HG02642 (cell line): ENCODE results near the gene MS4A5.

Experiments used
- ATAC-seq: cut with Tn5 transposase; IDR thresholded peaks from one replicate; pipeline ENCODE4 v1.9.1; 2021; ENCODE audit warnings: mild to moderate bottlenecking; ENCODE audit not compliant: unreplicated experiment, poor library complexity

Gene MS4A5

DNA sequence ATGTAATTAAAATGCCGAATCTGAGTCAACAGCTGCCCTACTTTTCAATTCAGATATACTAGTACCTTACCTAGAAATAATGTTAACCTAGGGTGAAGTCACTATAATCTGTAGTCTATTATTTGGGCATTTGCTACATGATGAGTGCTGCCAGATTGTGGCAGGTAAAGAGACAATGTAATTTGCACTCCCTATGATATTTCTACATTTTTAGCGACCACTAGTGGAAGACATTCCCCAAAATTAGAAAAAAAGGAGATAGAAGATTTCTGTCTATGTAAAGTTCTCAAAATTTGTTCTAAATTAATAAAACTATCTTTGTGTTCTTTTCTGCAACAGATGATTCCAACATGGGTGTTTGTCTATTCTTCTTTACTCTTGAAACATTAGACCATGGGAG is 40.4 kb downstream of the MS4A5 start:
- ATAC-seq = no peak

DNA sequence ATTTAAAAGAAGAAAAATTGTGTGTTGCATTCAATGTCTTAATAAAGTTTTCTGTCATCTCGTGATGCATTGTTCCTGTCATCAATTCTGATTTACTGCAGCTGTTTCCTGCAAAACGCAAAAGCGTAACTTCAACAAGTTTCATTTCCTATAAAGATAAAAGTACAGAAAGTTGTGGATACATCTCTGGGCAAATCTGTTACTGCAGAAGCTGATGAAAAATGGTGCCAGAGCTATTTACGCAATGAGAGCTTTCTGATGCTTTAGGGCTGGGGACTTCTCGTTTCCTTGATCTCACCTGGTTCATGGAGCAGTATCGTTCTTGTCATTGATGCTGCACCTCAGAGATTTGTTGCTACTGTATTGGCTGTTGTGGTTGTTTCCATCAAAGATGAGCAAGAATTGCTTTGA is 47.7 kb downstream of the MS4A5 start:
- peak; percentile 62 for ATAC-seq

DNA sequence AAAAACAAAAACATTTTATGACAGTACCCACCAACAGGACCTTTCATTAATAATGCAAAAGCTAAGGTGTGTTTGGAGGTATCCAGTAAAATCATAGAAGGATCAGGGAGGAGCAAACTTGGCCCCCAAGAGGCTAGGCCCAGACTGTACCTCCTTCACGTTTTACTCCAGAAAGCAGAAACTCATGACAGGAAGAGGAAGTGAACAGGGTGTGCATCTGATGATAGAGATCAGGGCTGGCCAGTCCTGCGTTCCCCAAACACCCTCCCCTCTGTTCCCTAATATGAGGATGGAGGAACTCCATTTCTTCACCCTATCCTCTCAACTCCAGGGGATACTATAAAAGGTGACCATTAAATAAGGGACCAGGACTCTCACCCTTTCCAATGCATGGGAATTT is 53.0 kb downstream of the MS4A5 start:
- peak; percentile 55 for ATAC-seq

DNA sequence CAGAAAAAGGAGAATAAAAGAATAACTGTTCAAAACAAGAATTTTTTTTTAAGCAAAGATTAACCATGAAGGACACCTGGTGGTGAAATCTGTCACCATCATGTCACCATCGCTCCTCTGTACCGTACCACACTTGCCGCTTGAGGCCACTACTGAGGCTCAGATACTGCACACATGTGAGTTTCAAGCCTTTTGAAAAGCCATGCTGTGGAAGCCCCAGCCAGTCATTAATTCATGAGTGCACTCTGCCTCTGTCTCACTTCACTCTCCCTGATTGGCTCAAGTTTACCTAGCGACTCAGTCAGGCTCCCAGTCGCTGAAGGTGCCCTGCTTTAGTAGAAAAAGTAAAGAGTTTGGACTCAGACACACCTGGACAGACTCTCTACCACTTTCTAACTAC is 56.6 kb downstream of the MS4A5 start:
- ATAC-seq = peak; percentile 96

DNA sequence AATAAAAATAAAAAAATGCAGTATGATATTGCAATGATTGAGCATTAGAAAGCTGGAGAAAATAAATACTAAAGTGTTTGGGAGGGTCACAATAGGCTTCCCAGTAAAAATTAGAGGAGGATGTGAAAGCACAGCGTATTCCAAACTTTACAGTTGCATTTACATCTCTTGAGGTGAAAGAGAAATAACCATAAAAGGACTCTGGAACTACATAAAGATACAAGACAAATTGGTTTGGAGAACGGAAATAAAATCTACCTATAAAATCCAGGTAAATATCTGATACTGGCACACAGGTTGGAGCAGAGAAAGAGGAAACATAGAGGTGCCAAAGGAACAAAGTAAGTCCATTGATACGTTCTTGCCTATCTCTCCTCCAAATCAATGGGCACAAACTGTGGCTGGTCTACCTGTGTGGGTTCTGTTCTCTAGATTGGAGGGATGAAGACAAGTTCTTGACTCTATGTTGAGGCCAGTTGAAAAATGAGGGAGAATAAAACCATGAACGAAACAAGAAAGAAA is 63.2 kb downstream of the MS4A5 start, which contains the start of gene MS4A12:
Gene MS4A12 (plus strand): TSS at position 291 of the 522 bp plus-strand sequence. CDS start 4,541 bp downstream, outside the sequence.
- ATAC-seq = no peak

DNA sequence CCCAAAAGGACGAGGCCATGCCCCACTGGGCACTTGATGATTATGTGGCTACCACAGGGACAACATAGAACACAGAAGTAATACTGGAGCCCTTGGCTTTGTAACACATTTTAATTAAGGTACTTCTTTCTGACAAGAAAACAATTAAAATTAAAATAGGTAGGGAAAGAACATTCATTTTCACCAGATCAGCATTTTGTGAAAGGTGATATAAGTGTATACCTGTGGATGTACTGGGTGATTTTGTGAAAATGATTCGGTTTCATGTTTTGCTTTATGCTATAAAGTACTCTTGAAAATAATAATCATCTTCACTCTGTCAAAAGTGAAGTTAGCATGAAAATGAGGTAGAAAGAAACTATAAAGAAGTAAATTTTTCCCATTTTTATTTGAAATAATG is 64.1 kb downstream of the MS4A5 start:
- no peak for ATAC-seq
